Measurements from ENCODE around the gene STAG2. TPM values are rescaled to one million over a fixed set of nuclear protein-coding genes. Genes with fewer than 3 reads are reported as not detected.
"Not testable (repeated sequence)": the region's sequence is repeated elsewhere in the genome, so short reads cannot be mapped to it uniquely, and the experiment has no call there.

STAG2 gene
- total RNA-seq, 5 donors from 2014 or later (not counting 1 experiment from before 2014, with no cell fraction given), result 80.7 to 98.7 (median 95.2) TPM

DNA sequence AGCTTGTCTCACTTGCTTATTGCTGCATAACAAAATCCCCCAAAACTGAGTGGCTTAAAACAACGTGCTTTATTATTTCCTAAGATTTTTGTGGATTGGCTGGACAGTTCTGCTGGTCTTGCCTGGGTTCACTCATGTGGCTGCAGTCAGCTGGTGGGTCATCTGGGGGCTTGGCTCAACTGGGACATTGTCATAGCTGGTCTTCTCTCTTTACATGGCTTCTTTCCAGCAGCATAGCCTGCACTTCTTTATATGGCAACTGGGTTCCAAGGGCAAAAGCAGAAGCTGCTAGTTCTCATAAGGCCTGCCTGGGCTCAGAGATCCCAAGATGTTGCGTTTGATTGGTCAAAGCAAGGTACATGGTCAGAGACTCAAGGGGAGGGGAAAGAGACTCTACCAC is 33.7 kb upstream of the STAG2 start:
- H3K4me1 ChIP-seq (ENCODE audit: control insufficient read depth in 1 of 2, extremely low read depth in 1 of 2, insufficient read depth in 2 of 2, low read length in 2 of 2), result no peaks in the 10 kb centered on the region
- H3K27ac ChIP-seq (ENCODE audit: low read length), result no peak overlapping the region
- H3K27ac Mint-ChIP-seq, result no peak overlapping the region
- no peak overlapping the region for H3K4me3 Mint-ChIP-seq
- ATAC-seq (replicated peaks in 1 of 4) (no peak), DNase-seq (no peak)
- no peaks in the 10 kb centered on the region for H3K4me1 Mint-ChIP-seq
- H3K27me3 Mint-ChIP-seq, result no peaks in the 10 kb centered on the region
- H3K9me3 ChIP-seq, result no peaks in the 10 kb centered on the region
- H3K4me3 ChIP-seq (ENCODE audit: control insufficient read depth in 1 of 2, extremely low read depth in 1 of 2, low read length in 1 of 2), result no peak overlapping the region
- CTCF ChIA-PET, result no interaction called here
- H3K36me3 ChIP-seq (ENCODE audit: control insufficient read depth in 2 of 2, extremely low read depth in 1 of 2, insufficient read depth in 1 of 2, low read length in 1 of 2), result no peaks in the 10 kb centered on the region
- POLR2A ChIA-PET, result no interaction called here
- H3K36me3 Mint-ChIP-seq, result no peaks in the 10 kb centered on the region
- H3K9me3 Mint-ChIP-seq, result peaks cover 0 to 5% (median 0%) of the 10 kb centered on the region in 3 donors
- H3K27me3 ChIP-seq (replicated peaks in 1 of 2; ENCODE audit: control insufficient read depth in 2 of 2, extremely low read depth in 1 of 2, insufficient read depth in 2 of 2, low read length in 1 of 2), result no peaks in the 10 kb centered on the region
- WGBS (ENCODE audit: insufficient coverage), result no CpG with 5 or more reads among the region's 2 CpGs

- H3K9me3 Mint-ChIP-seq; DNase-seq; H3K4me1 ChIP-seq (ENCODE audit: control insufficient read depth in 1 of 2, extremely low read depth in 1 of 2, insufficient read depth in 2 of 2, low read length in 2 of 2); H3K4me3 Mint-ChIP-seq; H3K4me1 Mint-ChIP-seq; H3K27ac ChIP-seq (ENCODE audit: low read length); H3K36me3 Mint-ChIP-seq; CTCF ChIA-PET; H3K36me3 ChIP-seq (ENCODE audit: control insufficient read depth in 2 of 2, extremely low read depth in 1 of 2, insufficient read depth in 1 of 2, low read length in 1 of 2); H3K27me3 Mint-ChIP-seq; H3K27ac Mint-ChIP-seq; POLR2A ChIA-PET; H3K9me3 ChIP-seq; ATAC-seq (replicated peaks in 1 of 4); H3K4me3 ChIP-seq (ENCODE audit: control insufficient read depth in 1 of 2, extremely low read depth in 1 of 2, low read length in 1 of 2); H3K27me3 ChIP-seq (replicated peaks in 1 of 2; ENCODE audit: control insufficient read depth in 2 of 2, extremely low read depth in 1 of 2, insufficient read depth in 2 of 2, low read length in 1 of 2): not testable (repeated sequence)
- no CpG with 5 or more reads among the region's 2 CpGs for WGBS (ENCODE audit: insufficient coverage)
Observed at GRCh38 chrX:123932055-123932454, 29.5 kb upstream of the STAG2 start.

- WGBS (ENCODE audit: insufficient coverage), result no CpG with 5 or more reads among the region's 1 CpG
Observed at GRCh38 chrX:123943074-123943473, 18.4 kb upstream of the STAG2 start.

DNA sequence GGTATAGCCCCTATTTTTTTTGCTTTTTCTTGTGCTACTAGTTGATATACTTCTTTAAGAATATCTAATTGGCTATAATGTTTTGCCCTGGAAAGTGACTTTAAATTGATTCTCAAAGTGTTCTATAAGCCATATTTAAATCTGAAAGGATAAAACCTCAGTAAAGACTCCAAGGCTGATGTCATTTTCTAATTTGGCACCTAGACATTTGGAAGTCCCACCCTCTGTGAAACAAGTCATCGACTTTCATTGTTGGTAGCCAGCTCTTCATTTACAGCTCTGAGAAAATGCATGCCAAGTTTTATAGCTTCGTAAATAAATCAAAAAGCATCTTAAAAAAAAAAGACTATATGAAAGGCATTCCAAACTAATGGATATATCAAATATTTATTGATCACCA is 18.0 kb upstream of the STAG2 start:
- no peak overlapping the region for H3K4me3 ChIP-seq (ENCODE audit: control insufficient read depth in 1 of 2, extremely low read depth in 1 of 2, low read length in 1 of 2)
- ChIA-PET CTCF (no interaction called here), POLR2A (no interaction called here)
- DNase-seq (no peak), ATAC-seq (replicated peaks in 1 of 4) (no peak)
- H3K9me3 ChIP-seq, result no peaks in the 10 kb centered on the region
- H3K36me3 ChIP-seq (ENCODE audit: control insufficient read depth in 2 of 2, extremely low read depth in 1 of 2, insufficient read depth in 1 of 2, low read length in 1 of 2), result no peaks in the 10 kb centered on the region
- Mint-ChIP-seq H3K4me3 (no peak overlapping the region), H3K9me3 (no peaks in the 10 kb centered on the region), H3K27me3 (peaks cover 0 to 9% of the 10 kb centered on the region in 2 donors), H3K27ac (no peak overlapping the region), H3K36me3 (no peaks in the 10 kb centered on the region), H3K4me1 (no peaks in the 10 kb centered on the region)
- H3K27me3 ChIP-seq (replicated peaks in 1 of 2; ENCODE audit: control insufficient read depth in 2 of 2, extremely low read depth in 1 of 2, insufficient read depth in 2 of 2, low read length in 1 of 2), result no peaks in the 10 kb centered on the region
- WGBS (ENCODE audit: insufficient coverage), result no CpG with 5 or more reads among the region's 2 CpGs
- no peaks in the 10 kb centered on the region for H3K4me1 ChIP-seq (ENCODE audit: control insufficient read depth in 1 of 2, extremely low read depth in 1 of 2, insufficient read depth in 2 of 2, low read length in 2 of 2)
- no peak overlapping the region for H3K27ac ChIP-seq (ENCODE audit: low read length)

More at GRCh38 chrX:123943074-123943473, 18.4 kb upstream of the STAG2 start:
- ChIA-PET CTCF (no interaction called here), POLR2A (no interaction called here)
- no peaks in the 10 kb centered on the region for H3K36me3 Mint-ChIP-seq
- no peak overlapping the region for H3K4me3 Mint-ChIP-seq
- Histone ChIP-seq H3K27me3 (replicated peaks in 1 of 2; ENCODE audit: control insufficient read depth in 2 of 2, extremely low read depth in 1 of 2, insufficient read depth in 2 of 2, low read length in 1 of 2) (no peaks in the 10 kb centered on the region), H3K36me3 (ENCODE audit: control insufficient read depth in 2 of 2, extremely low read depth in 1 of 2, insufficient read depth in 1 of 2, low read length in 1 of 2) (no peaks in the 10 kb centered on the region), H3K27ac (ENCODE audit: low read length) (no peak overlapping the region), H3K4me1 (ENCODE audit: control insufficient read depth in 1 of 2, extremely low read depth in 1 of 2, insufficient read depth in 2 of 2, low read length in 2 of 2) (no peaks in the 10 kb centered on the region), H3K4me3 (ENCODE audit: control insufficient read depth in 1 of 2, extremely low read depth in 1 of 2, low read length in 1 of 2) (no peak overlapping the region), H3K9me3 (no peaks in the 10 kb centered on the region)
- H3K4me1 Mint-ChIP-seq, result no peaks in the 10 kb centered on the region
- ATAC-seq (replicated peaks in 1 of 4), result no peak
- H3K27ac Mint-ChIP-seq, result no peak overlapping the region
- no peaks in the 10 kb centered on the region for H3K9me3 Mint-ChIP-seq
- DNase-seq, result no peak
- peaks cover 0 to 9% of the 10 kb centered on the region in 2 donors for H3K27me3 Mint-ChIP-seq

GRCh38 chrX:123949846-123950245 is 11.7 kb upstream of the STAG2 start:
- CTCF ChIA-PET, result no interaction called here
- no peak overlapping the region for H3K27ac ChIP-seq (ENCODE audit: low read length)

GRCh38 chrX:123959281-123960063 is 2.0 kb upstream of the STAG2 start:
- Mint-ChIP-seq H3K36me3 (no peaks in the 10 kb centered on the region), H3K27me3 (peaks cover 0 to 5% of the 10 kb centered on the region in 2 donors), H3K4me1 (peaks cover 14 to 32% (median 17%) of the 10 kb centered on the region in 3 donors), H3K9me3 (no peaks in the 10 kb centered on the region), H3K4me3 (peak overlapping the region; percentile 95 to 99 (median 96)), H3K27ac (peak overlapping the region; percentile 96 to 98)
- peak overlapping the region; percentile 97 for H3K27ac ChIP-seq (ENCODE audit: low read length)
- peaks cover 4 to 5% of the 10 kb centered on the region in 2 experiments for H3K4me1 ChIP-seq (ENCODE audit: control insufficient read depth in 1 of 2, extremely low read depth in 1 of 2, insufficient read depth in 2 of 2, low read length in 2 of 2)
- no peaks in the 10 kb centered on the region for H3K27me3 ChIP-seq (replicated peaks in 1 of 2; ENCODE audit: control insufficient read depth in 2 of 2, extremely low read depth in 1 of 2, insufficient read depth in 2 of 2, low read length in 1 of 2)
- POLR2A ChIA-PET, result interaction anchor here (0.6 to 1.0 kb wide), 10 partner anchors 20 to 411 kb away, joined by 3 to 5 read pairs (median 3); no protein-coding TSS in a partner anchor
- DNase-seq (peak in 8 of 35 experiments; percentile 1 to 25 (median 12)), ATAC-seq (replicated peaks in 1 of 4) (peak; percentile 7 to 25 (median 20))
- CTCF ChIA-PET, result interaction anchor here (0.6 to 2.4 kb wide), 13 partner anchors 17 to 430 kb away, joined by 3 to 11 read pairs (median 4); no protein-coding TSS in a partner anchor
- H3K4me3 ChIP-seq (ENCODE audit: control insufficient read depth in 1 of 2, extremely low read depth in 1 of 2, low read length in 1 of 2), result peak overlapping the region; percentile 82 to 89
- H3K9me3 ChIP-seq, result no peaks in the 10 kb centered on the region
- 5% methylated on average over 14 of the region's 35 CpGs for WGBS (ENCODE audit: insufficient coverage)
- H3K36me3 ChIP-seq (ENCODE audit: control insufficient read depth in 2 of 2, extremely low read depth in 1 of 2, insufficient read depth in 1 of 2, low read length in 1 of 2), result no peaks in the 10 kb centered on the region

More at GRCh38 chrX:123949846-123950245, 11.7 kb upstream of the STAG2 start:
- H3K9me3 ChIP-seq, result no peaks in the 10 kb centered on the region
- no peaks in the 10 kb centered on the region for H3K9me3 Mint-ChIP-seq
- no peaks in the 10 kb centered on the region for H3K36me3 Mint-ChIP-seq
- H3K27me3 Mint-ChIP-seq, result peaks cover 0 to 4% of the 10 kb centered on the region in 2 donors
- H3K4me1 ChIP-seq (ENCODE audit: control insufficient read depth in 1 of 2, extremely low read depth in 1 of 2, insufficient read depth in 2 of 2, low read length in 2 of 2), result no peaks in the 10 kb centered on the region
- POLR2A ChIA-PET, result no interaction called here
- H3K4me3 ChIP-seq (ENCODE audit: control insufficient read depth in 1 of 2, extremely low read depth in 1 of 2, low read length in 1 of 2), result no peak overlapping the region
- H3K36me3 ChIP-seq (ENCODE audit: control insufficient read depth in 2 of 2, extremely low read depth in 1 of 2, insufficient read depth in 1 of 2, low read length in 1 of 2), result no peaks in the 10 kb centered on the region
- WGBS (ENCODE audit: insufficient coverage), result no CpG with 5 or more reads among the region's 2 CpGs
- DNase-seq (no peak), ATAC-seq (replicated peaks in 1 of 4) (no peak)
- H3K4me3 Mint-ChIP-seq, result no peak overlapping the region
- H3K4me1 Mint-ChIP-seq, result no peaks in the 10 kb centered on the region
- no peaks in the 10 kb centered on the region for H3K27me3 ChIP-seq (replicated peaks in 1 of 2; ENCODE audit: control insufficient read depth in 2 of 2, extremely low read depth in 1 of 2, insufficient read depth in 2 of 2, low read length in 1 of 2)
- no peak overlapping the region for H3K27ac Mint-ChIP-seq
